Mesothelial cell of epicardium (in vitro differentiated cells): ENCODE results near the gene EPHA4. TPM values are rescaled to one million over a fixed set of nuclear protein-coding genes. Genes with fewer than 3 reads are reported as not detected.

Source experiments
- DNase-seq, 2 experiments: peaks; one replicate each; pipeline ENCODE4 v3.0.0; 2021; ENCODE audit warnings: low spot score in 2 of 2; ENCODE audit not compliant: unreplicated experiment in 2 of 2
- H3K27ac Mint-ChIP-seq: 2 replicates; pipeline ENCODE4 v1.8.0; 2021; ENCODE audit warnings: mixed read lengths
- H3K27me3 Mint-ChIP-seq: 2 replicates; pipeline ENCODE4 v1.8.0; 2021; ENCODE audit warnings: low read depth, mixed read lengths
- H3K36me3 Mint-ChIP-seq: 2 replicates; pipeline ENCODE4 v1.8.0; 2021; ENCODE audit warnings: mixed read lengths
- H3K4me1 Mint-ChIP-seq: 2 replicates; pipeline ENCODE4 v1.8.0; 2021; ENCODE audit warnings: mixed read lengths
- H3K4me3 Mint-ChIP-seq: 2 replicates; pipeline ENCODE4 v1.8.0; 2021; ENCODE audit warnings: mild to moderate bottlenecking, moderate library complexity, mixed read lengths
- H3K9me3 Mint-ChIP-seq: 2 replicates; pipeline ENCODE4 v1.8.0; 2021; ENCODE audit warnings: mixed read lengths
- total RNA-seq: library from RNA; stranded (reverse); gene quantifications from 3 replicates; pipeline ENCODE4 v1.2.1, GENCODE V29; 2021
- TF ChIP-seq, protein P1 (sequence below): fragments of 200-600 bp; sonication (generic); IDR thresholded peaks from one replicate; pipeline ENCODE4 v1.5.0; 2021; ENCODE audit warnings: antibody characterized with exemption; ENCODE audit not compliant: unreplicated experiment

Gene EPHA4
- total RNA-seq, 1 donor from 2014 or later, result 20.5 TPM

DNA sequence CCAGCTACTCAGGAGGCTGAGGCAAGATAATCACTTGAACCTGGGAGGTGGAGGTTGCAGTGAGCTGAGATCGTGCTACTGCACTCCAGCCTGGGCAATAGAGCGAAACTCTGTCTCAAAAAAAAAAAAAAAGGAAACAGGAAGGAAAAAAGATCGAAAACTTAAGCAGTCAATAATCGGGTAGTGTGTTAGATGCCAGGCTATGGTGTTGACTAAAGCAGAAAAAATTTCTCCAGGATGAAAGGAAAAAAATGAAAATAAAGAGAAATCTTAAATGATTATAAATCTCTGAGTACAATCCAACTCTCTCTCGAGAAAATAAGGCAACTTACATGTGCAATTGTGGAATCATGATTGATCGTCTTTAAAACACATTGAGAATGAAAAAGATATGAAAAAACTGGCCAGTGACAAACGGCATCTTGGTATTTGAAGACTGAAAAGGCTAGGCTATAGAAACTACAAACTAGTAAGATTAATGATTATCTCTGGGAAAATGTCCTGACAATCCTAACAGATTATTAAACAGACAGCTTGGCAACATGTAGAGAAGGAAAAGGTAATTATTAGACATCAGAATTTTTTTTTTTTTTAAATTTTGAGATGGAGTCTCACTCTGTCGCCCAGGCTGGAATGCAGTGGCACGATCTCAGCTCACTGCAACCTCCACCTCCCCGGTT, 16.3 kb upstream of the EPHA4 start:
- TF ChIP-seq, protein P1, sequence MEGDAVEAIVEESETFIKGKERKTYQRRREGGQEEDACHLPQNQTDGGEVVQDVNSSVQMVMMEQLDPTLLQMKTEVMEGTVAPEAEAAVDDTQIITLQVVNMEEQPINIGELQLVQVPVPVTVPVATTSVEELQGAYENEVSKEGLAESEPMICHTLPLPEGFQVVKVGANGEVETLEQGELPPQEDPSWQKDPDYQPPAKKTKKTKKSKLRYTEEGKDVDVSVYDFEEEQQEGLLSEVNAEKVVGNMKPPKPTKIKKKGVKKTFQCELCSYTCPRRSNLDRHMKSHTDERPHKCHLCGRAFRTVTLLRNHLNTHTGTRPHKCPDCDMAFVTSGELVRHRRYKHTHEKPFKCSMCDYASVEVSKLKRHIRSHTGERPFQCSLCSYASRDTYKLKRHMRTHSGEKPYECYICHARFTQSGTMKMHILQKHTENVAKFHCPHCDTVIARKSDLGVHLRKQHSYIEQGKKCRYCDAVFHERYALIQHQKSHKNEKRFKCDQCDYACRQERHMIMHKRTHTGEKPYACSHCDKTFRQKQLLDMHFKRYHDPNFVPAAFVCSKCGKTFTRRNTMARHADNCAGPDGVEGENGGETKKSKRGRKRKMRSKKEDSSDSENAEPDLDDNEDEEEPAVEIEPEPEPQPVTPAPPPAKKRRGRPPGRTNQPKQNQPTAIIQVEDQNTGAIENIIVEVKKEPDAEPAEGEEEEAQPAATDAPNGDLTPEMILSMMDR, result no peak
- H3K4me3 Mint-ChIP-seq, result no peak overlapping the region
- H3K9me3 Mint-ChIP-seq, result no peaks in the 10 kb centered on the region
- H3K36me3 Mint-ChIP-seq, result no peaks in the 10 kb centered on the region
- DNase-seq, result no peak
- H3K27ac Mint-ChIP-seq, result no peak overlapping the region
- H3K27me3 Mint-ChIP-seq, result peaks cover 29% of the 10 kb centered on the region
- peaks cover 10% of the 10 kb centered on the region for H3K4me1 Mint-ChIP-seq

DNA sequence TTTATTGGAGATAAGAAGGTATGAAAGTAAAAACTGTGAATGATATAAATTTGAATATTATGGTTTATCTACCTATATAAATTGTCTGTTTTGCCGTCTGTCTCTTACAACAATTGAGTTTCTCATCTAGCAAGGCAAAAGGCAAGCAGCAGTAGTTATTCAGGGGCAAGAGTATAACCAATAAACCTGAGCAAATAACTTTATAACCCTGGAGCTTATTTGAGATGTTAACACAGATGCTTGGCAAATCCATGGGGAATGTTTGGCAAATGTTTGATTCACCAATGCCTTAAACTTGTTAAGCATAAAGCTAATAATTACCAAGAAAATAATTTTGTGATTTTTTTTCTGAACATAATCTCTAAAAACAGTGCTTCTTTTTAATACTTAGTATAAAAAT, 9.9 kb upstream of the EPHA4 start:
- no peak for DNase-seq
- Mint-ChIP-seq H3K36me3 (no peaks in the 10 kb centered on the region), H3K4me1 (no peaks in the 10 kb centered on the region), H3K4me3 (no peak overlapping the region), H3K9me3 (no peaks in the 10 kb centered on the region), H3K27me3 (peaks cover 48% of the 10 kb centered on the region), H3K27ac (no peak overlapping the region)
- TF ChIP-seq, protein P1, result no peak

DNA sequence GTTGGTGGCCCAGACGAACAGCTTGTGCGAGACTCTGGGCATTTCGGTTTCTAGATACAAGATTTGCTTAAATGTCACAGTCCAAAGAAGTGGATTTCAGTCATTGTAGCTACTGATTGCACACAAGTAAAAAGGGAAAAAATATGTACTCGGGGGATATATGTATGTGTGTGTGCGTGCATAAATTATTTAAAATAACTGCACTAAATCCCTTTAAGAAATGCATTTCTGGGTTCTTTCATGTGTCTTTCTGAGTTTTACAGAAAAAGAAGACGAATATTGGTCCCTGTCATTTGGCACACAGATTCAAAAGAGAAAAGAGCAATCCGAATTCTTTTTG, 2.1 kb upstream of the EPHA4 start:
- Mint-ChIP-seq H3K9me3 (no peaks in the 10 kb centered on the region), H3K27me3 (peaks cover 49% of the 10 kb centered on the region), H3K27ac (no peak overlapping the region), H3K4me3 (peak overlapping the region; percentile 93), H3K4me1 (peaks cover 34% of the 10 kb centered on the region), H3K36me3 (no peaks in the 10 kb centered on the region)
- TF ChIP-seq, protein P1, result no peak
- no peak for DNase-seq

DNA sequence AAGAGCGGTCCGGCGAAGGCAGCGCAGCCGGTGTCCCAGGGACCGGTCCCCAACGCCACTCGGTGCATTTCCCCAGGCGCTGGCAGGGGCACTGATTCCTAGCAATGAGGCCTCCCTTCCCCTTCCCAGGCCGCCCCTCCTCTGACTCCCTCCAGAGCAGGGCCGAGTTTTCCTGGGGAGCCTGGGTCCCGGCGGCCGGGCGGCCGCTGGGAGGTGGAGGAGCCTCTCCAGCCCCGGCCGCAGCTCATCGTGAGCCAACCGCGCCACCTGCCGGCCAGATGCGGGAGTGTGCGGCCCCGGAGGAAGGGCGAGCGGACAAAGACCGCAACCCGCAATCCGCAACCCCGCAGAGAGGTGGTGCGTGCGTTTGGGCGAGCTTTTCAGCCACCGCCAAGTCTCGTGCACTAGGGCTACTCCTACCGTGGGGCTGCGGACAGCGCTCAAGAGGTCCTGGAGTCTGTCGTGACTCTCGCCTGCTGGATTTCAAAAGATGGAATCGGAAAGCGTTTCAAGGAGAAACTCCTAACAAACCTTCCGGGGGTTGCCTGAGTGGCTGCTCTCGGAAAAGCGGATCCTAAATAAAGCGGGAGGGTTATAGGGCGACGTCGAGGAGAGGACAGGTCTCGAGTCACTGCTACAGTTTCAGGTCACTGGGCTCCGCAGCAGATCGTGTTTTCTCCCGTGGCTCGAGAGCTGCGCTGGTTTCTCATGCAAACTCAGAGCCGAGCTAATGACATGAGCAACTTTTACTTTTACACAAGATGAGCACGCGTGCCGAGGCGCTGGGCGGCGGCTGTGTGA, 1.5 kb upstream of the EPHA4 start:
- peak; percentile 79 to 96 for DNase-seq
- TF ChIP-seq, protein P1, result peak; percentile 100
- no peaks in the 10 kb centered on the region for H3K9me3 Mint-ChIP-seq
- H3K27me3 Mint-ChIP-seq, result peaks cover 52% of the 10 kb centered on the region
- no peaks in the 10 kb centered on the region for H3K36me3 Mint-ChIP-seq
- H3K4me3 Mint-ChIP-seq, result peak overlapping the region; percentile 93
- H3K27ac Mint-ChIP-seq, result no peak overlapping the region
- peaks cover 40% of the 10 kb centered on the region for H3K4me1 Mint-ChIP-seq

DNA sequence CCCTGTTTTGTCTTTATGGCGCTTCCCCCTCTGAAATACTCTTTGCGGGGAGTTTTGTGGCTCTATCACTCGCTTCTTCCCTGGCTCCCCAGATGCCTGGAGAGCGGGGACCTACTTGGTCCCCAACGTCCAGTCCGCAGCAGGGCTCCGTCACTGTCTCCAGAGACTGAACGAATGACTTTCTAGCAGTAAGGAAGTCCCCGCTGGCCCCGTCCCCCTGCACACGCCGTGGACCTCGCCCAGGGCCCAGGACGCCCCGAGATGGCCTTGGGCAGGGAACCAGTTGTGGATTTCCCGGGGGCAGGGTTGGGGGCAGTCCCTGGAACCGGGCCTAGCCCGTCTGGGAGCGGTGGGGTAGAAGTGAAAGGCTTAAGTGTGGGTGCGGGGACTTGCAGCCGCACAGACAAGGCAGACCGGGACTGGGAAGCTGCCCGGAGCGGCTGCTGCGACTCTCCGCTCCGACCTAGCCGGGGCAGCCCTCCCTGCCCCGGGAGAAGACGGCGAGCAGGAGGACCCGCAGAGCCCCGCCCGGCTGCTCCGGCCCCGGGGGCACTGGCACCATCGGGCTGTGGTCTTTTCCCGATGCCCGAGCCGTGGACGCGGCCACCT, 821 bp upstream of the EPHA4 start:
- Mint-ChIP-seq H3K9me3 (no peaks in the 10 kb centered on the region), H3K4me3 (peak overlapping the region; percentile 93), H3K4me1 (peaks cover 45% of the 10 kb centered on the region), H3K36me3 (no peaks in the 10 kb centered on the region), H3K27ac (peak overlapping the region; percentile 92), H3K27me3 (peaks cover 53% of the 10 kb centered on the region)
- TF ChIP-seq, protein P1, result no peak
- peak in 1 of 2 experiments; percentile 23 for DNase-seq
